ENCODE measurements around the gene CLRN2.

CLRN2 gene

GRCh38 chr4:17561195-17561909 lies 46.4 kb downstream of the CLRN2 start:
- TF ChIP-seq SIN3A (IDR thresholded peaks at IDR 0.05; ENCODE audit: borderline replicate concordance, insufficient read depth, low read length) (no peak), REST (IDR thresholded peaks at IDR 0.05; ENCODE audit: insufficient read depth in 1 of 2, low read depth in 2 of 2, low read length in 2 of 2) (no peak), POLR2AphosphoS5 (IDR thresholded peaks at IDR 0.05; ENCODE audit: low read depth, low read length) (no peak), FOXP2 (optimal IDR thresholded peaks at IDR 0.05; ENCODE audit: borderline replicate concordance, extremely low read depth, extremely low read length, insufficient read depth) (peak; percentile 82), TAF1 (IDR thresholded peaks at IDR 0.05; ENCODE audit: borderline replicate concordance, insufficient read depth, low read length) (no peak)

GRCh38 chr4:17562157-17562556 lies 47.2 kb downstream of the CLRN2 start:
- TF ChIP-seq POLR2AphosphoS5 (IDR thresholded peaks at IDR 0.05; ENCODE audit: low read depth, low read length) = no peak
- no peak for TF ChIP-seq TAF1 (IDR thresholded peaks at IDR 0.05; ENCODE audit: borderline replicate concordance, insufficient read depth, low read length)
- no peak for TF ChIP-seq REST (IDR thresholded peaks at IDR 0.05; ENCODE audit: insufficient read depth in 1 of 2, low read depth in 2 of 2, low read length in 2 of 2)
- no peak for TF ChIP-seq FOXP2 (optimal IDR thresholded peaks at IDR 0.05; ENCODE audit: borderline replicate concordance, extremely low read depth, extremely low read length, insufficient read depth)
- no peak for TF ChIP-seq SIN3A (IDR thresholded peaks at IDR 0.05; ENCODE audit: borderline replicate concordance, insufficient read depth, low read length)

- TF ChIP-seq POLR2AphosphoS5 (IDR thresholded peaks at IDR 0.05; ENCODE audit: low read depth, low read length) (no peak), FOXP2 (optimal IDR thresholded peaks at IDR 0.05; ENCODE audit: borderline replicate concordance, extremely low read depth, extremely low read length, insufficient read depth) (no peak), SIN3A (IDR thresholded peaks at IDR 0.05; ENCODE audit: borderline replicate concordance, insufficient read depth, low read length) (no peak), TAF1 (IDR thresholded peaks at IDR 0.05; ENCODE audit: borderline replicate concordance, insufficient read depth, low read length) (no peak), REST (IDR thresholded peaks at IDR 0.05; ENCODE audit: insufficient read depth in 1 of 2, low read depth in 2 of 2, low read length in 2 of 2) (no peak)
These were observed 50.9 kb downstream of the CLRN2 start for GRCh38 chr4:17565846-17566245.

- no peak for TF ChIP-seq FOXP2 (optimal IDR thresholded peaks at IDR 0.05; ENCODE audit: borderline replicate concordance, extremely low read depth, extremely low read length, insufficient read depth)
- TF ChIP-seq TAF1 (IDR thresholded peaks at IDR 0.05; ENCODE audit: borderline replicate concordance, insufficient read depth, low read length) = no peak
- TF ChIP-seq SIN3A (IDR thresholded peaks at IDR 0.05; ENCODE audit: borderline replicate concordance, insufficient read depth, low read length) = no peak
- TF ChIP-seq REST (IDR thresholded peaks at IDR 0.05; ENCODE audit: insufficient read depth in 1 of 2, low read depth in 2 of 2, low read length in 2 of 2) = no peak
- no peak for TF ChIP-seq POLR2AphosphoS5 (IDR thresholded peaks at IDR 0.05; ENCODE audit: low read depth, low read length)
These were observed 52.3 kb downstream of the CLRN2 start for GRCh38 chr4:17567271-17567670.

All from PFSK-1 (cell line).